Inferior parietal cortex (tissue), 1 donor: ENCODE results near the gene TLR2.
"Not testable (repeated sequence)": the region's sequence is repeated elsewhere in the genome, so short reads cannot be mapped to it uniquely, and the experiment has no call there.

Experiments
- DNase-seq: peaks from one replicate; pipeline ENCODE4 v3.0.0-alpha.2; 2016; ENCODE audit errors: extremely low spot score

The TLR2 gene

DNA sequence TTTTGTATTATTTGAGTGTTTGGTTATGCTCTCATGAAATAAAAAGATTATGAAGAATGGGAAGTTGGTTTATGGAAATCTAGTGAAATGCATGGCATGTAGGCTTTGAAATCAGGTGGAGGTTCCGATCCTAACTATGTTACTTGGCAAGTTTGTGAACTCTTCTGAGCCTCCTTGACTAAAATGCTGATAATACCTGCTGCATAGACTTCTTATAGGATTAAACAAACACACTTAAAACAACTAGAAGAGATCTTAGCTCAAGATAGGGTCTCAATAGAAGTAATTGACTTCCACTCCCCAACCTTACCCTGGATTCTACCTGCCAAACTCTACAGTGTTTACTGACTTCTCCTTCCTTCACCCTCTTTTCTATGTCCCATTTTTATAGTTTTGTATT lies 22.2 kb upstream of the TLR2 start:
- DNase-seq: no peak

DNA sequence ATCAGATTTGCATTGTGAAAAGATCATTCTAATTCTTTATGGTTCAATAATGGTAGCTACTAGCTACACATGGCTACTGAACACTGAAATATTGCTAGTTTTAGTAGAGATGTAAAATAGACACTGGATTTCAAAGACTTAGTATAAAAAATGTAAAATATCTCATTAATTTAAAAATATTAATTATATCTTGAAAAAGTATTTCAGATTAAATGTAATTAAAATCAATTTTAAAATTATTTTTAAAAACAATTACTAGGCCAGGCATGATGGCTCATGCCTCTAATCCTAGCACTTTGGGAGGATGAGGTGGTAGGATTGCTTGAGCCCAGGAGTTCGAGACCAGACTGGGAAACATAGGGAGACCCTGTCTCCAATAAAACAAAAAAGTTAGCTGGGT lies 20.4 kb upstream of the TLR2 start:
- DNase-seq: no peak

DNA sequence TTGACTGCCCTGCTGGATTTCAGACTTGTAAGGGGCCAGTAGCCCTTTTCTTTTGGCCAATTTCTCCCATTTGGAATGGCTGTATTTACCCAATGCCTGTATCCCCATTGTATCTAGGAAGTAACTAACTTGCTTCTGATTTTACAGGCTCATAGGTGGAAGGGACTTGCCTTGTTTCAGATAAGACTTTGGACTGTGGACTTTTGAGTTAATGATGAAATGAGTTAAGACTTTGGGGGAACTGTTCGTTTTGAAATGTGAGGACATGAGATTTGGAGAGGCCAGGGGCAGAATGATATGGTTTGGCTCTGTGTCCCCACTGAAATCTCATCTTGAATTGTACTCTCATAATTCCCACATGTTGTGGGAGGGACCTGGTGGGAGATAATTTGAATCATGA lies 17.6 kb upstream of the TLR2 start:
- not testable (repeated sequence) for DNase-seq

DNA sequence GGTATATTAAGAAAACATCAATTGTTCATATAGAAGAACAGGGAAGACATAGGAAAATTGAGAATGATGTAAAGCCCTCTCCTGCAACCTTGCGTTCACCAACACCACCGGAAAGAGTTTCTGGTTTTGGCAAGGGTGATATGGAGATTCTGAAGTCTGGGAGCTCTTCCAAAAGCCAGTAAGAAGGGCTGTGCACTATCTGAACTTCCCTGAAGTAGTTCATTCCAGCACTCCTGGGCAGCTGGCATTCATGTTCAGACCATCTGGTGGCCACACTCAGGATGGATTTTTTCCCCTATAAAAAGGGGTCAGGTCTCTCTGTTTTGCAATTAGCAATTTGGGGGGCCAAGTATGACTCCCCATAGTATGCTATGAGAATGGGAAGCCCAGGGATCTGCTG lies 15.4 kb upstream of the TLR2 start:
- no peak for DNase-seq

DNA sequence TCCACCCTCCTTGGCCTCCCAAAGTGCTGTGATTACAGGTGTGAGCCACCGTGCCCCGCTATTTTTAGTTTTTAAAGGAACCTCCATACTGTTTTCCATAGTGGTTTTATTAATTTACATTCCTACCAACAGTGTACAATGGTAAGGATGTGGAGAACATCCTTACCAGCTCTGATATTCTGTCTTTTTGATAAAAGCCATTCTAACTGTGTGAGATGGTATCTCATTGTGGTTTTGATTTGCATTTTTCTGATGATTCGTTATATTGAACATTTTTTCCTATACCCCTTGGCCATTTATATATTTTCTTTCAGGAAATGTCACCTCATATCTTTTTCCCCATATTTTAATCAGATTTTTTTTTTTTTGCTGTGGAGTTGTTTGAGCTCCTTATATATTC lies 14.2 kb upstream of the TLR2 start:
- no peak for DNase-seq

DNA sequence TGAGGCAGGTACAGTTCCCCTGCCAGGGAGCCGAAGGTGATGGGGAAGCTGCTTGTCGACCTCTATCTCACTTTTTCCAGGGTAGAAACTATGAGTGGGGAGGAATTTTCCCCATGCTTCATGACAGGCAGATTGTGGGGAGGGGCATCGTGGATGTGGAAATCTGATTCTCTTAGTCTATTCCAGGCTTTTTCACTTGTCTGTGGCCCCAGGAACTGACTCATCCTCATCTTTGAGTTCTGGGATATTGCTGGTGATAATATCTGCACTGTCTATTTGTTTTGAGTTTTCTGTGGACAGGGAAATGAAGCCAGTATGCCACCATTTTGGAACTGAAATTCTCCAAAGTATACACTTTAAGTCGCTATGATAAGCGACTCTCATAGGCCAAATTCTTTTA lies 7.6 kb upstream of the TLR2 start:
- DNase-seq: no peak

DNA sequence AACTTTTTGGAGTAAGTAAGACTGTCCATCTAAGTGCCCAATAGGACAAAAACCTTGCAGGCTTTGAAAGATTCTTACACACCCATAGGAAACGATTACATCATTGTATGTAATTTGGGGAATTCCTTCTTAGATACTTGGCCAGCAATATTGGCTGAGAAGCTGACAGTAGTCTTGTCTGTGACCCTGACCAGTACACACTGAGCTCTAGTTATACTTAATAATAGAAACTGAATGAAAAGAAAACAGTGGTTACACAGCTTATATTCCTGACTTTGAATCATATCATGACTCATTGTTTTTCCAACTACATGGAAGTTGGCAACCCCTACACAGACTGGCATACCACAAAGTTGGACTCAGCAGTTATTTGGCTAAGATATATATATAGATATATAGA lies 7.1 kb upstream of the TLR2 start:
- no peak for DNase-seq

DNA sequence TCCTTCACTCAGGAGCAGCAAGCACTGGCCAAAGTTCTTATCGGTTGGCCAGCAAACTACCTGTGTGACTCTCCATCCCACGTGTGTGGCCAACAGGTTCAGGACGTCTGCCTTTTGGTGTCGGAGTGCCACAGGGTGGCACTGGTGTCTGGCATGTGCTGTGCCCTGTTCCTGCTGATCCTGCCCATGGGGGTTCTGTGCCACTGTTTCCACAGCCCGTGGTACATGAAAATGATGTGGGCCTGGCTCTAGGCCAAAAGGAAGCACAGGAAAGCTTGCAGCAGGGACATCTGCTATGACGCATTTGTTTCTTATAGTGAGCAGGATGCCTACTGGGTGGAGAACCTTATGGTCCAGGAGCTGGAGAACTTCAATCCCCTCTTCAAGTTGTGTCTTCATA lies 4.6 kb upstream of the TLR2 start:
- DNase-seq: no peak

DNA sequence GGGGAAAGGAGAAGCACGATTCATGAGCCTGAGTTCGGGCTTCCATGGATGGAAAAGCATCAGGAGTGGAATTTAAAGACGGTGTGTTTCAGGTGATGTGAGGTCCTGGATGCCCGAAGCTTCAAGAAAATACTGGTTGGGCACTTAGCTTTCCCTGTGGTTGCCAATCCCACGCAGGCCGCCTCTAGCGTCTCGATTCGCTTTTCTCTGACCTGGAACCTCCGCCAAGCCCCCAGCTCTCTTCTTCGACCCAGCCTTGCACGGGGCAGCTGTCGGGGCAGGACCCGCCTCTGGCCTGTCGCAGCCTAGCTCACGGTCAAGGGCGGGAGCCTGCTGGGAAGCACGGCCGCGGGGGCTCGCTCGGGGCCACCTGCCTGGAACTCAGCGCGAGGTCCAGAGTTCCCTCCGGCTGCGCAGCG lies 308 bp upstream of the TLR2 start:
- no peak for DNase-seq

DNA sequence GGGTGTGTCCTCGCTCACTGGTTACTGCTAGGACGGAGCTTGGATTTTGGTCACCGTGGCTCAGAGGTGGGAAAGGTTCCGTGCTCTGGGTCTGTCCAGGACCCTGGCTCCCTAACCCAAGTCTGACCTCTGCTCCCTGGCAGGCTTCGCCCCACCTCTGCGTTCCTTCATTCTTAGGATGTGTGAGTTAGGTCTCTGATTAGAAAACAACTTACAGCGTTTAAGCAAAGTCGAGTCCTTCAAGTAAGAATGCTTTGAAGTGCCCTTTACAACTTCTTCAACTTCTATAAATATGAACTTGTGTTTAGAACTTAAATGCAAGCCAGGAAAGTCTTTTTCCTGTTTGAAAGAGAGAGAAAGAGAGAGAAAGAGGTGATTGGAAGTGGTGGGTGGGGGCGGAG lies 891 bp downstream of the TLR2 start:
- no peak for DNase-seq

DNA sequence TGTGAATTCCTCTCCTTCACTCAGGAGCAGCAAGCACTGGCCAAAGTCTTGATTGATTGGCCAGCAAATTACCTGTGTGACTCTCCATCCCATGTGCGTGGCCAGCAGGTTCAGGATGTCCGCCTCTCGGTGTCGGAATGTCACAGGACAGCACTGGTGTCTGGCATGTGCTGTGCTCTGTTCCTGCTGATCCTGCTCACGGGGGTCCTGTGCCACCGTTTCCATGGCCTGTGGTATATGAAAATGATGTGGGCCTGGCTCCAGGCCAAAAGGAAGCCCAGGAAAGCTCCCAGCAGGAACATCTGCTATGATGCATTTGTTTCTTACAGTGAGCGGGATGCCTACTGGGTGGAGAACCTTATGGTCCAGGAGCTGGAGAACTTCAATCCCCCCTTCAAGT lies 20.4 kb downstream of the TLR2 start:
- no peak for DNase-seq

DNA sequence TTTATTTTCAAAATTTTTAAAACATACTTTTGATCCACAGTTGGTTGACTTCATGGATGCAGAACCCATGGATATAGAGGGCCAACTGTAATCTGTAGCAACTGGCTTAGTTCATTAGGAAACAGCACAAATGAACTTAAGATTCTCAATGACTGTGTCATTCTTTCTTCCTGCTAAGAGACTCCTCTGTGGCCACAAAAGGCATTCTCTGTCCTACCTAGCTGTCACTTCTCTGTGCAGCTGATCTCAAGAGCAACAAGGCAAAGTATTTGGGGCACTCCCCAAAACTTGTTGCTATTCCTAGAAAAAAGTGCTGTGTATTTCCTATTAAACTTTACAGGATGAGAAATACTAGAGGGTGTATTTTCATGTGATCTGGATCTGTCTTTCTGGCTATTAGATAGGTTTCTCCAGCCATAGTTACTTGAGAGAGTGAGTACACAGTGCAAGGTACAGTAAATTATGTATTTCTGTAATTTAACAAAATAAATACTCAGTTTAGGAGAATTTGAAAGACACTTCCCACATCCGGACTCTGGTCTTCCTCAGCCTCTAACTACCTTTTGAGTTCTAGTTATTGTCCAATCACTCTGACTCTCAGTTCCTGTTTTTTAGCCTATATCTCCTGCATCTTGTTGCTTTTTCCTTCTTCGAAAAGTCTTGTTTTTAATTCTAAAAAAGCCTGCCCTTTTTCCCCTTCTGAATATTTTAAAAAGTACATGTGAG lies 21.8 kb downstream of the TLR2 start:
- DNase-seq: no peak

DNA sequence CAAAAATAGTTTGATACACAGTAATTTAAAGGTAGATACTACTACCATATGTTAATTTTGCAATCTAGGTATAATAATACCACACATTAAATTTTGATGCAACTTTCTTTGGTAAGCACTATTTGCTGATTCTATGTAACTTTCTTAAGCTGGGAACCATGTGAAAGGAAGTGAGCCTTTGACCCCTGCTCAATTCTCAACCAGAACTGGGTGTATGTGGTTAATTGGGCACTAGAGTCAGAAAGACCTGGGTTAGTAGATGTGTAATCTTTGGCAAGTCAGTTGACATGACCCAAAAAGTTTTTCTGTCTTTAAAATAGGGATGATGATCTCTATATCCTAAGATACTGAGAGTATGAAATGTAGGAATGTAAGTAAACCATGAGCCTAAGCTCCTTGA lies 22.4 kb downstream of the TLR2 start:
- DNase-seq: no peak

DNA sequence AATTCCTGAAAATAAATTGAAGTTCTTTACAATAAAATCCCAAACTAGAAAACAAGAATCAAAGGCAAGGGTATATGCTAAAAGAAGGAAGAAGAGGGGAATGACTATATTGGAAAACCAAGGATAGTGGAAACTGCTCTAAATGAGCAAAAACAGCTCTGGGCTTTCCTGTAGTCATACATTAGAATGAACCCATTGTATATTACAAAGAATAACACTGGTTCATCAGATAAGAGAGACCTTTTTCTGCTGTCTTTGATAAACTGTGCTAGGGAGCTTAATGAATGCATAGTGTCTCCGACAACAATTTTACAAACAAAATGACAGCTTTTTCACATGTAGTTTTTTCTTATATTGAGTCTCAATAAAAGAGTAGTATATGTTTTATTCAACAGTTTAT lies 26.6 kb downstream of the TLR2 start:
- no peak for DNase-seq

DNA sequence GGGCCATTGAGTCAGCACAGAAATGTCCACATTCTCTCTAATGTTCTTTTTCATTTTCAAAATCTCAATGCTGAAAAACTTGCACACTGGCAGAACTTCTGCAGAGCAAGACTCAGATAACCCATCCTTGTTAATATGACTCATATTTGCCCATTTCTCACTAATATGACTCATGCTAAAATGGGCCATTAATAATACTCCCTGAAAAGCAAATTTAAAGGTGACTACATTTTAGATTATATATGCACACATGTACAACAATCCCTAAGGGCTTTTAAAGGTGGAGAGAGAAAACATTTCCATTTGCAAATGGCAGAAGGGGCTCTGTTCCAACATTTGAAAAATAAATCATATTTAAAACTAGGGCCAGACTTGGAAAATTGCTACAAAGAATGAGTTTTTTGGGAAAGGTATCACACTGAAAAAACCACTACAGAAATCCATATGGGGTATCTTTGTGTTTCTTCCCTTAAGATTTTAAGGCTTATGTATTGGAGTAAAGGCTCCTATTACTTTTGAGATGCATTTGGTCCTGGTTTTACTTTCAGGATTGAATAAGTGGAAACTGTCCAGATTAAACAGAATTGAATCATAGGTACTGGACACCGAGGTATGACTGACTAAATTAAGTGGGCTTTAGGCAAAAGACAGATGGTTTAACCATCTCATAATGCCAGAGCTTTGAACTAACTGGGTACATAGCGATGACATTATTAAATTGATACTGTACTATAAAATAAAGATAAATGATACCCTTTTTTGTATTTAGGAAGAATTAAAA lies 30.0 kb downstream of the TLR2 start:
- DNase-seq: no peak

DNA sequence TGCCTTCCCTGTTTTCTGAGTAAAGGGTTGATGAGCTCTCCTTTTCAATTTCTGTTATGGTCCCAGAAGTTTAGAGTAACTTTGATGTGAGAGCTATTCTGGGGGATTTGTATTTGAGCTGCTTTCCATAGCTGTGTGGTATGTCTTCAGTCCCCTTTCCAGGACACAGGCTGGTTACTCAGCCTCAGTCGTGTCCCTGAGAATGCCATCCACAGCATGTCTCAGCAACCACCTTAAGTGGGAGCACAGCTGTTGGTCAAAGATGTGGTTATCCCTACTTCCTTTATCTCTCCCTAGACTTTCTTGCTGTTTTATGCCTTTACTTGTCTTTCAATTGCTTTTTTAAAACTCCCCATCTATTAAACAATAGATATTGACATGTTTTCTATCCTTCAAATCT lies 38.0 kb downstream of the TLR2 start:
- DNase-seq: no peak

DNA sequence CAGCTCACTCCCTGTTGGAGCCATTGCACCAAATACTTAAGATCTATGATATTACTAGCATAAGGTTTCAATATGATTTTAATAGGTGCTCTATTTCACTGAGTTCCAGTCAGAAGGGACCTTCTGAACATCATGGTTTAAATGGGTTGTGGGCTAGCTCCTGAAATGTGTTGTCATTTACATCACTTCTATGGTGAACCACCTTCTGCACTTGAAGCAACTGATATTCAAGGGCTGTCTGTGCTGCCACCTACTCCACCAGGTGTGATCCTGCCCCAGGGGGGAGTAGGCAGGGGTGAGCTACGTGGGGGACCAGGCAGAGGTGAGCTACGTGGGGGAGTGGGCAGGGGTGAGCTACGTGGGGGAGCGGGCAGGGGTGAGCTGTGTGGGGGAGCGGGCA lies 40.5 kb downstream of the TLR2 start:
- no peak for DNase-seq

DNA sequence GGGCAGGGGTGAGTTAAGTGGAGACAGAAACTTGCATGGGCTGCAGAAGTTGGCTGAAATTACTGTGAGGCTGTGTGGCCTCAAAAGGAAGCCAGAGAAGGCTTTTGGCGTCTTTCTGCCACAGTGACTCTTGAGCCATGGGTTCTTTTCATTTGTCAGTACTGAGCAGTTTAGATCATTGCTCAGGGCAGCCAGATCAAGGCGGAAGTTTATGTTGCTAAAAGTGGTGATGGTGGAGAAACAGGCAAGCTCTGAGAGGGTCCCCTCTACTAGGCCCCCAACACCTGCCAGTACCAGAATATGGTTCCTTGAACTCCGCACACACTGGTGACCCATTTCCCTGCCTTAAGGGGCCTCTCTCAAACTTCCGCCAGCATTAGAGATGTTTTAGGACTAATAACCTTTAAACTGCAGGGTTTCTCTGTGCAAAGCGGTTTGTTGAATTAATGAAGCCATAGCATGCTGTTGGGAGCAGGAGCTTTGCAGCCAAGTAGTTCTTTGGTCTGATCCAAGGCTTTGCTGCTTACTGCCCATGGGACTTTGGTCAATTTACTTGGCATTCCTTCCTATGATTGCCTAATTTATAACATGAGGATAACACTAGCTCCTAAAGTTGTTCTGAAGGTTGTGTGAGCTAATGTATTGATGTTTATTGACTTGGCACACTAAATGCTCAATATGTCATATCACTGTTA lies 41.2 kb downstream of the TLR2 start:
- DNase-seq: no peak

DNA sequence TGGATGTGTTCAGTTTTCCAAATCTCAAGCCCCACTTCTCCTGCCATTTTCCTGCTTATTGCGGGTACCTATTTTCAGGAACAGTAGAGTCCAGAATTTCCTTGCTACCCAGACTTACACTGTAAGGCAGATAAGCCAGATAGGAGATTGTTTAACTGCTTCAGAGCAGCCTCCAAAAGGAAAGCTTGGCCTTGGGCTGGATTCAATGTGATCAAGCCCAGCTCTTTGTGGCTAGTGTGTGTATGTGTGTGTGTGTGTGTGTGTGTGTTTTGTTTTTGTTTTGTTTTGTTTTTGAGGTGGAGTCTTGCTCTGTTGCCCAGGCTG lies 41.7 kb downstream of the TLR2 start:
- DNase-seq: no peak

DNA sequence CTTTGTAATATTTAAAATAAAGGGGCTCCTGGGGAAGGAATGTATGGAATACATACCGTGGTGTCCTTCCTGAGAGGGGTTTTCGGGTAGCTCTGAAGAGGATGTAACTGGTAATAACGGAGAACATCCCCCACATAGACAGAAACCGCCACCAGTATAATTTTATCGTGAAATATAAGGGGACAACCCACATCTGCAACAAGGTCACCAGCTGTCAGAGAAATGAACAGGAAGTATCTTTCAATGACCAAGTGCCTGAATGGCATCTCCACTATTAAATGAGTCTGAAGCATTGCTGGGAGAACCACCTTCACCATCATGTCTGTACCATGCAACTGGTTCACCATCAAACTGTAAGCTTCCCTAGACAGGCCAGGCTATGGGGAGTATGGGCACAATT lies 44.1 kb downstream of the TLR2 start:
- no peak for DNase-seq

DNA sequence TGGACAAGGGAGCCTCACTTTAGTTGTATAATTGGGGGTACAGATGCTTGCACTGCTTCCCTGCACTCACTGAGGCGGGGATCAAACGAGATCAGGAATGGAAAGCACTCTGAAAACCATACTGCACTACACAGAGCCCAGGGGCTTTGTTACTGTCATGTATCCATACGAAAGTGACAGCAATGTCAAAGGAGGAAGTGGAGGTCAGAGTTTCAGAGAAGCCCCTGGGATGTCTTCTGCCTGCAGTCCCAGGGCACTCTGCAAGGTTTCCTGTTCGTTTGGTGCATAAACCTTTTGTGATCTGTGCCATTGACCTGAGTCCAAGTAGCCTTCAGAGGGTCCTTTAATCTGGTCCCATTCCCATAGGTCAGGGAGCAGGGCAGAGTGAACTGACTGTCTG lies 44.6 kb downstream of the TLR2 start:
- DNase-seq: no peak

DNA sequence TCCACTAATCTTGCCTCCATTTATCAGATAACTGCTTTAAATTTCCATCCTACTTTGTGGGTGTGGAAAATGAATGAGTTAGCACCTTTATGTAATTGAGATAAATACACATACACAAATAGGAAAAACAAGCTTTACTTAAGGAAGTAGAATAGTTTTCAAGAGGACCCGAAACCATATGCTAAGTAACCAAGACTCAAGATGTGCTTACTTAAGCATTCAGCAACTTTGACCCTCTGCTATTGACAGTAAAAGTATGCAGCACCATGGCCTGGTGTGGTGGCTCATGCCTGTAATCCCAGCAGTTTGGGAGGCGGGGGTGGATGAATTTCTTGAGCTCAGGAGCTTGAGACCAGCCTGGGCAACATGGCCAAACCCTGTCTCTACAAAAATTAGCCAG lies 45.8 kb downstream of the TLR2 start:
- no peak for DNase-seq

DNA sequence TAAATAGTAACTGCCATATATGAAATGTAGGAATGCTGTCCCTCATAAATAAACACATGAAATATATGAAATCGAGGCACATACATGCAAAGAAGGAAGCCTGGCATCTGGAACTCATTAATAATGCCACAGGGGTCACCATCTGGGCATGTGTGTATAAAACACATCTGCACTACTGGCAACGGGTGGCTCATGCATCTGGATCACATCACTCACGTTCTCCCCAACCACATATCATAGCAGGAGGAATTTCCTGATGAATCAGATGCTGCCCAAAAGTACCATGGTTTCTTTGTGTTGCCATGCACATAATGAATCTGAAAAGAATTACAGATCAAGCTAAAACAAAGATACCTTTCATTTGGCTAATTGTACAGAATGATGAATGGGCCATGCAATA lies 47.2 kb downstream of the TLR2 start:
- no peak for DNase-seq
